Fibroblast of the aortic adventitia (primary cell): Measurements from ENCODE around the gene GMDS. TPM values are rescaled to one million over a fixed set of nuclear protein-coding genes. Genes with fewer than 3 reads are reported as not detected.

ENCODE experiments used
- DNase-seq: peaks from one replicate; pipeline ENCODE4 v3.0.0-alpha.2; 2010; ENCODE audit warnings: low read depth
- H3K4me3 ChIP-seq: 2 replicates; pipeline ENCODE4 v1.5.1; 2011; ENCODE audit warnings: low read depth, mild to moderate bottlenecking, control low read depth, low read length, moderate library complexity
- CTCF ChIP-seq: IDR thresholded peaks from 2 replicates; pipeline ENCODE4 v1.5.1; 2011; ENCODE audit warnings: mild to moderate bottlenecking, low read length, control low read depth, inconsistent platforms; ENCODE audit not compliant: insufficient read depth
- total RNA-seq: library from RNA; depleted of rRNA; stranded (reverse); fragments of >200 nt; gene quantifications from 2 replicates; pipeline ENCODE4 v1.2.3, GENCODE V29; 2012; ENCODE audit warnings: low replicate concordance

GMDS gene
- total RNA-seq, 1 donor, result 15.9 TPM

- no peak for DNase-seq
- H3K4me3 ChIP-seq, result no peak overlapping the region
- TF ChIP-seq CTCF, result no peak
Measured at GRCh38 chr6:1834646-1835516, 410.5 kb downstream of the GMDS start.

- no peak for DNase-seq
- TF ChIP-seq CTCF, result no peak
- H3K4me3 ChIP-seq, result no peak overlapping the region
Measured at GRCh38 chr6:1834207-1834606, 411.2 kb downstream of the GMDS start.

GRCh38 chr6:1832844-1833787 lies 412.3 kb downstream of the GMDS start:
- H3K4me3 ChIP-seq, result no peak overlapping the region
- TF ChIP-seq CTCF, result no peak
- DNase-seq, result no peak

- no peak for DNase-seq
- TF ChIP-seq CTCF, result no peak
- no peak overlapping the region for H3K4me3 ChIP-seq
Measured at GRCh38 chr6:1832358-1832757, 413.0 kb downstream of the GMDS start.

- H3K4me3 ChIP-seq, result no peak overlapping the region
- DNase-seq, result no peak
- TF ChIP-seq CTCF, result no peak
Measured at GRCh38 chr6:1827984-1828793, 417.2 kb downstream of the GMDS start.

GRCh38 chr6:1825926-1826325 lies 419.5 kb downstream of the GMDS start:
- DNase-seq, result no peak
- TF ChIP-seq CTCF, result no peak
- no peak overlapping the region for H3K4me3 ChIP-seq
